Lung (tissue), 12 donors: ENCODE data around the gene DCXR. TPM values are rescaled to one million over a fixed set of nuclear protein-coding genes. Genes with fewer than 3 reads are reported as not detected.

ENCODE experiments used
- ATAC-seq: fragments of 200-7000 bp; cut with Tn5 transposase; one replicate; pipeline ENCODE4 v1.9.1; 2020; ENCODE audit warnings: moderate number of reproducible peaks; ENCODE audit not compliant: insufficient read depth, low FRiP score
- DNase-seq, 3 donors: peaks; one replicate each; pipeline ENCODE4 v3.0.0-alpha.2; 2013 to 2017
- H3K27ac ChIP-seq, 2 donors: one replicate each; pipeline ENCODE4 v1.5.1; 2013; ENCODE audit warnings: mild to moderate bottlenecking in 2 of 2, moderate library complexity in 2 of 2, control low read depth in 1 of 2, inconsistent platforms in 1 of 2, low read depth in 1 of 2, low read length in 1 of 2
- H3K27me3 ChIP-seq, 3 donors: one replicate each; pipeline ENCODE4 v1.5.1; 2013; ENCODE audit warnings: low read length in 2 of 3; ENCODE audit not compliant: control insufficient read depth in 3 of 3, insufficient read depth in 3 of 3
- H3K36me3 ChIP-seq, 4 donors: one replicate each; pipeline ENCODE4 v1.5.1; 2013; ENCODE audit warnings: low read length in 4 of 4, mild to moderate bottlenecking in 1 of 4, moderate library complexity in 1 of 4; ENCODE audit not compliant: control insufficient read depth in 4 of 4, insufficient read depth in 4 of 4
- H3K4me1 ChIP-seq, 5 donors: one replicate each; pipeline ENCODE4 v1.5.1; 2013; ENCODE audit warnings: low read length in 5 of 5, mild to moderate bottlenecking in 2 of 5, moderate library complexity in 1 of 5; ENCODE audit not compliant: control insufficient read depth in 5 of 5, insufficient read depth in 5 of 5
- H3K4me3 ChIP-seq: one replicate; pipeline ENCODE4 v1.5.1; 2013; ENCODE audit warnings: mild to moderate bottlenecking, control low read depth, moderate library complexity
- H3K9ac ChIP-seq, 2 donors: one replicate each; pipeline ENCODE4 v1.5.1; 2013; ENCODE audit warnings: low read length in 2 of 2, control low read depth in 1 of 2; ENCODE audit not compliant: insufficient read depth in 1 of 2
- H3K9me3 ChIP-seq, 4 donors: one replicate each; pipeline ENCODE4 v1.5.1; 2013; ENCODE audit warnings: low read length in 3 of 4, mild to moderate bottlenecking in 1 of 4, moderate library complexity in 1 of 4; ENCODE audit not compliant: control insufficient read depth in 4 of 4, insufficient read depth in 3 of 4
- CTCF ChIP-seq: IDR thresholded peaks from 2 replicates; pipeline ENCODE4 v1.5.1; 2012; ENCODE audit warnings: mild to moderate bottlenecking; ENCODE audit errors: control extremely low read depth, extremely low read depth
- WGBS, 2 donors: extraction: QIAGEN DNeasy Blood & Tissue Kit; methylation state at CpG; one replicate each; pipeline ENCODE4 v1.1.7; 2013; 5-methylcytosine and 5-hydroxymethylcytosine counted together
- polyA plus RNA-seq, 2 donors: library from polyadenylated mRNA; stranded (reverse); fragments of 200-250 nt; gene quantifications; one replicate each; pipeline ENCODE4 v1.2.1, GENCODE V29; 2013
- total RNA-seq, 2 donors: library from RNA; depleted of rRNA in 1 of 2; stranded (reverse); fragments of >200 nt in 1 of 2; gene quantifications; one replicate each; pipeline ENCODE4 v1.2.1, GENCODE V29; 2014 to 2021
- donor health status: control.
- donor health status: control.
- donor health status: Bipolar disorder and iron deficiency.
- donor health status: healthy.
- donor health status: DM: yes; HTN: yes; CAD: no.

Gene DCXR
- total and polyA plus RNA-seq, 4 donors: 41.6 to 246 (median 206) TPM

DNA sequence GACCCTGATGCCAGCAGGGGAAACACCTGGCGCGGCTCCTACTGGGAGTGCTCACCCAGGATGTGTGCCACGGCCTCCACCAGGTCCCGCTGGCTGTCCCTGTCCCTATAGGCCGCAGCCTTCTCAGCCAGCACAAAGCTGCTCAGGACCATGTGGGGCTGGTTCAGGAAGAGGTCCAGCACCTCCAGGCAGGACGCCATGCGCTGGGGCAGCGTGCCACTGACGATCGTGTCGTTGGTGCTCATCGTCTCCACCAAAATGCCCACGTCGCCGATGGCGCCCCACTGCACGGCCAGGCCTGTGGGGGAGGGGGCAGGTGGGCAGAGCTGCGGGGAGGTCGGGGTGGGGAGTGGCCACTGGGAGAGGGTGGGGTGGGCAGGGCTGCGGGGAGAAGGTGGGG lies 44.0 kb upstream of the DCXR start:
- DNase-seq: no peak
- Histone ChIP-seq H3K9me3 (peaks cover 0 to 2% (median 0%) of the 10 kb centered on the region in 4 donors), H3K36me3 (peaks cover 4 to 86% (median 14%) of the 10 kb centered on the region in 4 donors), H3K4me3 (no peak overlapping the region), H3K27me3 (no peaks in the 10 kb centered on the region), H3K27ac (no peak overlapping the region), H3K9ac (no peak overlapping the region), H3K4me1 (no peaks in the 10 kb centered on the region)
- WGBS, 2 donors: 94 to 96% methylated on average over 17 to 19 of the region's 20 CpGs
- no peak for ATAC-seq
- TF ChIP-seq CTCF: no peak

GRCh38 chr17:82080789-82081464 lies 43.4 kb upstream of the DCXR start:
- H3K36me3 ChIP-seq: peaks cover 4 to 80% (median 11%) of the 10 kb centered on the region in 4 donors
- DNase-seq (no peak), ATAC-seq (no peak)
- H3K4me3 ChIP-seq: no peak overlapping the region
- no peaks in the 10 kb centered on the region for H3K4me1 ChIP-seq
- no peak overlapping the region for H3K9ac ChIP-seq
- WGBS, 2 donors: 96 to 97% methylated on average over 43 to 44 of the region's 44 CpGs
- no peaks in the 10 kb centered on the region for H3K27me3 ChIP-seq
- H3K27ac ChIP-seq: no peak overlapping the region
- no peak for TF ChIP-seq CTCF
- peaks cover 0 to 2% (median 0%) of the 10 kb centered on the region in 4 donors for H3K9me3 ChIP-seq

DNA sequence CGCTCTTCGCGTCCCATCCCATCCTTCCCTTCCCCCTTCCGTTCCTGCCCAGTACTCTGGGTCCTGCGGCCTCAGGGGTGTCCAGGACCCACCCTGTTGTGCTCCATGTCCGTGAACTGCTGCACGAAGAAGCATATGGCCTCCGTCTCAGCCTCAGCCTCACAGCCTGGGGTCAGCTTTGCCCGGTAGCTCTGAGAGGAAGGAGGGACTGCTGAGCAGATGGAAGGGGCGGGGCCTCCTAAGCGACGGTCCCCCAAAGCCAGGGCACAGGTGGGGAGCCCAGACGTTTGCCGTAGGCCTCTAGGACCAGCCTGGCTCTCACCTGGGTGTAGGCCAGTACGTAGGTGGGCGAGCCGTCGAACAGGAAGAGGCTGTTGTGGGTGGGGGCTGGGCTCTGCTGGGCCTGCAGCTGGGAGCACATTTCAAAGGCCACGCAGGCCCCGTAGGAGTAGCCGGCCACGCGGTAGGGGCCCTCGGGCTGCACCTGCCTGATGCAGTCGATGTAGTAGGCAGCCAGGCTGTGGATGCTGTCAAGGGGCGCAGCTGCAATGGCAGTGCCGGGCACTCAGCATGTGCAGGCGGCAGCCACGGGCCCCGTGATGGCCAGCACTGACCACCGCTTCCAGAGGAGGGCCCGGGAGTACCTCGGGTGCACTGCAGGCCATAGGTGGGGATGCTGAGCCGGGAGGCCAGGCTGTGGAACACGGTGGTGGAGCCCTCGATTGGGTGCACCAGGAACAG lies 42.7 kb upstream of the DCXR start:
- no peak for ATAC-seq
- WGBS, 2 donors: 93 to 95% methylated on average over 36 of the region's 36 CpGs
- no peak for DNase-seq
- Histone ChIP-seq H3K36me3 (peaks cover 4 to 72% (median 11%) of the 10 kb centered on the region in 4 donors), H3K9ac (no peak overlapping the region), H3K27me3 (no peaks in the 10 kb centered on the region), H3K4me1 (no peaks in the 10 kb centered on the region), H3K9me3 (peaks cover 0 to 2% (median 0%) of the 10 kb centered on the region in 4 donors), H3K4me3 (no peak overlapping the region), H3K27ac (no peak overlapping the region)
- no peak for TF ChIP-seq CTCF
